ENCODE measurements around the gene SHISA9.

Gene SHISA9

DNA sequence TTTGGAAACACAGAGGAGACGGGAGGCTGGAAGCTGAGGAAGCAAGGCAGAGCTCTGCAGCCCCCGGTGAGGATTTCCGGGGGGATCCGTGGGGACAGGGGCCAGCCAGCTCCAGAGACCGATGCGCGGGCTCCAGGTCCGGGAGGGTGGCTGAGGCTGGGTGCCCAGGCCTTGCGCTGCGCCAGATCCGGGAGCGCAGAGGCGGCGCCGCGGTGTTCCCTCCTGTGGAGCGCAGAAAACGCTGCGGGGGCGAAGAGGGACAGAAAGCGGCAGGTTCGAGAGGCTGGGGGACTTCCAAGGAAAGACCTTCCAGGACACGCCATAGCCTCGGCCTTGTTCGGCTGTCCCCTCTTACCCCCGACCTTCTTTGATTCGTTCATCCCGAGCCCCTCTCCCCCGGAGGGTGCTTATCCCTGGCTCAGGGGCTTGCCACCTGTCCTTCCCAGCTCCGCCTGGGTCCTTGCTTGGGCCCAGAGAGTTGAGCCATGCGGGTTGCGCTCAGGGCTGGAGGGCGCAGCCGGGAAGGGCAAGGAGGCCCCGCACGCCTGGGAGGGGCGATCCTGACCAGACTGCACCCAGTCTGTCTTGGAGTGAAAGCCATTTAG lies 697 bp upstream of the SHISA9 start:
- H4K20me1 ChIP-seq (ENCODE audit: control insufficient read depth, insufficient read depth, low read depth, low read length) = no peaks in the 10 kb centered on the region
- no peak overlapping the region for H3K4me2 ChIP-seq (ENCODE audit: low read length)
- H3K27me3 ChIP-seq (ENCODE audit: control insufficient read depth, low read length) = no peaks in the 10 kb centered on the region; the same call in none of the 2 replicates
- no peaks in the 10 kb centered on the region for H3K36me3 ChIP-seq (ENCODE audit: control insufficient read depth, low read length)
- H3K27ac ChIP-seq (ENCODE audit: low read depth, low read length) = no peak overlapping the region
- H3F3A ChIP-seq (ENCODE audit: control insufficient read depth, insufficient read depth) = no peaks in the 10 kb centered on the region
- H3K79me2 ChIP-seq (ENCODE audit: control insufficient read depth, low read length) = no peaks in the 10 kb centered on the region
- no peaks in the 10 kb centered on the region for H3K9me2 ChIP-seq (replicated peaks; ENCODE audit: control insufficient read depth, low read length)
- no peak overlapping the region for H3K4me3 ChIP-seq (ENCODE audit: low read length)
- H3K4me1 ChIP-seq (ENCODE audit: control insufficient read depth, low read length) = no peaks in the 10 kb centered on the region
- no peak for TF ChIP-seq EZH2phosphoT487 (IDR thresholded peaks at IDR 0.05; ENCODE audit: borderline replicate concordance, low read length)
- TF ChIP-seq, protein P1, sequence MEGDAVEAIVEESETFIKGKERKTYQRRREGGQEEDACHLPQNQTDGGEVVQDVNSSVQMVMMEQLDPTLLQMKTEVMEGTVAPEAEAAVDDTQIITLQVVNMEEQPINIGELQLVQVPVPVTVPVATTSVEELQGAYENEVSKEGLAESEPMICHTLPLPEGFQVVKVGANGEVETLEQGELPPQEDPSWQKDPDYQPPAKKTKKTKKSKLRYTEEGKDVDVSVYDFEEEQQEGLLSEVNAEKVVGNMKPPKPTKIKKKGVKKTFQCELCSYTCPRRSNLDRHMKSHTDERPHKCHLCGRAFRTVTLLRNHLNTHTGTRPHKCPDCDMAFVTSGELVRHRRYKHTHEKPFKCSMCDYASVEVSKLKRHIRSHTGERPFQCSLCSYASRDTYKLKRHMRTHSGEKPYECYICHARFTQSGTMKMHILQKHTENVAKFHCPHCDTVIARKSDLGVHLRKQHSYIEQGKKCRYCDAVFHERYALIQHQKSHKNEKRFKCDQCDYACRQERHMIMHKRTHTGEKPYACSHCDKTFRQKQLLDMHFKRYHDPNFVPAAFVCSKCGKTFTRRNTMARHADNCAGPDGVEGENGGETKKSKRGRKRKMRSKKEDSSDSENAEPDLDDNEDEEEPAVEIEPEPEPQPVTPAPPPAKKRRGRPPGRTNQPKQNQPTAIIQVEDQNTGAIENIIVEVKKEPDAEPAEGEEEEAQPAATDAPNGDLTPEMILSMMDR (IDR thresholded peaks at IDR 0.05; ENCODE audit: low read depth, low read length, poor library complexity, severe bottlenecking) = no peak
- H3K9me3 ChIP-seq (ENCODE audit: control insufficient read depth, insufficient read depth, low read length) = no peaks in the 10 kb centered on the region

DNA sequence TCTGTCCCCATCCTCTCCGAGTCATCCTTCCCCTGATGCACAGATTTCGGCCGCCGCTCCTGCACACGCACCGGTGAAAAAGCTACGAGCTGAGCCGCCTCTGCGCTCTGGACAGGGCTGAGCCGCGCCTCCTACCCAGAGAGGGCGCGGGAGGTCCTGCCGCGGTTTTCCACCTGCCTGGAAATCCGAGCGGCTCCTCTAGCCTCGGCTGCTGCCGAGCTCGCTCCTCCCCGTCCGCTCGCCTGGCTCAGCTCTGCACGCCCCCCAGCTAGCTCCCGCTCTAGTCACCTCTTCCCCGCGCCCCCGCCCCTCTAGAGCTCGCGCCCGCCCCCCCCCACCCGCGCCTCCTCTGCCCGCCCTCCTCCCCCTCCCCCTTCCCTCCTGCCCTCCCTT lies 198 bp upstream of the SHISA9 start:
- no peaks in the 10 kb centered on the region for H3K79me2 ChIP-seq (ENCODE audit: control insufficient read depth, low read length)
- H3K4me1 ChIP-seq (ENCODE audit: control insufficient read depth, low read length) = no peaks in the 10 kb centered on the region
- H4K20me1 ChIP-seq (ENCODE audit: control insufficient read depth, insufficient read depth, low read depth, low read length) = no peaks in the 10 kb centered on the region
- H3F3A ChIP-seq (ENCODE audit: control insufficient read depth, insufficient read depth) = no peaks in the 10 kb centered on the region
- H3K4me3 ChIP-seq (ENCODE audit: low read length) = no peak overlapping the region
- no peaks in the 10 kb centered on the region for H3K36me3 ChIP-seq (ENCODE audit: control insufficient read depth, low read length)
- no peak overlapping the region for H3K27ac ChIP-seq (ENCODE audit: low read depth, low read length)
- no peaks in the 10 kb centered on the region; the same call in none of the 2 replicates for H3K27me3 ChIP-seq (ENCODE audit: control insufficient read depth, low read length)
- H3K9me2 ChIP-seq (replicated peaks; ENCODE audit: control insufficient read depth, low read length) = no peaks in the 10 kb centered on the region
- H3K9me3 ChIP-seq (ENCODE audit: control insufficient read depth, insufficient read depth, low read length) = no peaks in the 10 kb centered on the region
- TF ChIP-seq EZH2phosphoT487 (IDR thresholded peaks at IDR 0.05; ENCODE audit: borderline replicate concordance, low read length) = no peak
- TF ChIP-seq, protein P1 (IDR thresholded peaks at IDR 0.05; ENCODE audit: low read depth, low read length, poor library complexity, severe bottlenecking) = no peak
- no peak overlapping the region for H3K4me2 ChIP-seq (ENCODE audit: low read length)

DNA sequence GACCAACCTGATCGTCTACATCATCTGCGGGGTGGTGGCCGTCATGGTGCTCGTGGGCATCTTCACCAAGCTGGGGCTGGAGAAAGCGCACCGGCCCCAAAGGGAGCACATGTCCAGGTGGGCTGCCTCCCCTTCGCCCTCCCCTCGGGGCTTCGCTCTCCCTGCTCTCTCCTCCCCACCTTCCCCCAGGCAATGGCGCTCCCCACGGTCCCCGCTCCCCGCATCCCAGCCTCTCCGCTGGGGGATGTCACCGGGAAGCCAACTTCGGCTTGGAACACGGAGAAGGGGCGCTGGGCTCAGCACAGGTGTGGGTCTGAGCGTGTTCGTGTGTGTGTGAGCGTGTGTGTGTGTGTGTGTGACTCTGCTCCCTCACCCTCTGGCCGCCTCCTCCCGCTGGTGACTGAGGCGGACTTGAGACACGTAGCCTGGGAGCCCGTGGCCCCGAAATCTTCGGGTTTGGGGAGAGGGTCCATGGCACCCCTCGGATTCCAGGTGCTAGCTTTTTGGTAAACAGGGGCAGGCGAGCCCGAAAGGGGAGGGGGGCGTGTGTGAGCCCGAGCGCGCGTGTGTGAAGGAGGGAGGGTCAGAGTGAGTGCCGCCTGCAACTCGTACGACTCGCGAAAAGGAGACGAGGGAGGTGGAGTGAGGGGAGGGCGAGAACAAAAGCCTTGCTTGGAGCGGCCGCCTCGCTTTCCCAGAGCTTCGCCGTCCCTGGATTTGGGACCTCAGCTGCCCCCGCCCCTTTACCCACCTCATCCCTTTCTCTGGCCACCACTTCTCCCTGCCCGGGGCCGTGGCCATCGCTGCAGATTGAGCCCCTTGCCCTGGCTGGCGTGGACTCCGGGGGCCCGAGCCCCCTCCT lies 1.3 kb downstream of the SHISA9 start:
- Histone ChIP-seq H3F3A (ENCODE audit: control insufficient read depth, insufficient read depth) (no peaks in the 10 kb centered on the region), H3K36me3 (ENCODE audit: control insufficient read depth, low read length) (no peaks in the 10 kb centered on the region), H3K4me1 (ENCODE audit: control insufficient read depth, low read length) (no peaks in the 10 kb centered on the region), H3K79me2 (ENCODE audit: control insufficient read depth, low read length) (no peaks in the 10 kb centered on the region), H4K20me1 (ENCODE audit: control insufficient read depth, insufficient read depth, low read depth, low read length) (no peaks in the 10 kb centered on the region), H3K9me3 (ENCODE audit: control insufficient read depth, insufficient read depth, low read length) (no peaks in the 10 kb centered on the region), H3K4me2 (ENCODE audit: low read length) (no peak overlapping the region), H3K27me3 (ENCODE audit: control insufficient read depth, low read length) (no peaks in the 10 kb centered on the region; the same call in none of the 2 replicates), H3K27ac (ENCODE audit: low read depth, low read length) (no peak overlapping the region), H3K4me3 (ENCODE audit: low read length) (no peak overlapping the region), H3K9me2 (replicated peaks; ENCODE audit: control insufficient read depth, low read length) (no peaks in the 10 kb centered on the region)
- TF ChIP-seq, protein P1 (IDR thresholded peaks at IDR 0.05; ENCODE audit: low read depth, low read length, poor library complexity, severe bottlenecking) = no peak
- TF ChIP-seq EZH2phosphoT487 (IDR thresholded peaks at IDR 0.05; ENCODE audit: borderline replicate concordance, low read length) = no peak
